Thyroid gland (tissue), 4 donors: Measurements from ENCODE around the gene VAMP5. TPM values are rescaled to one million over a fixed set of nuclear protein-coding genes. Genes with fewer than 3 reads are reported as not detected.

ENCODE experiments used
- DNase-seq, 2 donors: peaks; one replicate each; pipeline ENCODE4 v3.0.0-alpha.2; 2019
- H3K27ac ChIP-seq, 3 donors: fragments of 200-600 bp; sonication (generic); 1 replicate in 2 of 3; 2 replicates in 1 of 3; pipeline ENCODE4 v1.5.1; 2016 to 2019; ENCODE audit warnings: mild to moderate bottlenecking in 1 of 3, moderate library complexity in 1 of 3
- H3K27me3 ChIP-seq: fragments of 200-600 bp; sonication (generic); one replicate; pipeline ENCODE4 v1.5.1; 2019
- H3K36me3 ChIP-seq, 2 donors: fragments of 200-600 bp; sonication (generic); one replicate each; pipeline ENCODE4 v1.5.1; 2016 to 2019
- H3K4me1 ChIP-seq, 2 donors: fragments of 200-600 bp; sonication (generic); one replicate each; pipeline ENCODE4 v1.5.1; 2017 to 2019
- H3K4me3 ChIP-seq, 3 donors: fragments of 200-600 bp; sonication (generic); replicated peaks in 1 of 3; 1 replicate in 2 of 3; 2 replicates in 1 of 3; pipeline ENCODE4 v1.5.1; 2016; ENCODE audit warnings: mild to moderate bottlenecking in 1 of 3
- H3K9me3 ChIP-seq: fragments of 200-600 bp; sonication (generic); one replicate; pipeline ENCODE4 v1.5.1; 2017
- POLR2A ChIP-seq, 2 donors: fragments of 450-650 bp; IDR thresholded peaks; one replicate each; pipeline ENCODE4 v1.6.1; 2017; ENCODE audit warnings: antibody characterized with exemption in 2 of 2, mild to moderate bottlenecking in 2 of 2, moderate library complexity in 1 of 2
- WGBS, 2 donors: methylation state at CpG; one replicate each; pipeline ENCODE4 v1.1.5; 2017; 5-methylcytosine and 5-hydroxymethylcytosine counted together
- intact Hi-C: fragments of 100-400 bp; cut with DNase I; formaldehyde crosslinking; loops from one replicate; pipeline ENCODE4 v1.15.1; 2023
- total RNA-seq, 4 donors: library from RNA; depleted of rRNA; stranded (reverse); fragments of >200 nt; gene quantifications; one replicate each; pipeline ENCODE4 v1.2.3, GENCODE V29; 2016
- TF ChIP-seq, protein P1 (sequence below), 6 experiments: fragments of 200-600 bp in 3 of 6; fragments of 450-650 bp in 3 of 6; sonication (generic) in 3 of 6; IDR thresholded peaks; one replicate each; pipeline ENCODE4 v1.5.1; 2016 to 2019; ENCODE audit warnings: antibody characterized with exemption in 6 of 6, mild to moderate bottlenecking in 2 of 6, inconsistent platforms in 1 of 6, moderate library complexity in 1 of 6

VAMP5 gene
- total RNA-seq, 4 donors from 2014 or later: 13.6 to 41.3 (median 20.7) TPM

DNA sequence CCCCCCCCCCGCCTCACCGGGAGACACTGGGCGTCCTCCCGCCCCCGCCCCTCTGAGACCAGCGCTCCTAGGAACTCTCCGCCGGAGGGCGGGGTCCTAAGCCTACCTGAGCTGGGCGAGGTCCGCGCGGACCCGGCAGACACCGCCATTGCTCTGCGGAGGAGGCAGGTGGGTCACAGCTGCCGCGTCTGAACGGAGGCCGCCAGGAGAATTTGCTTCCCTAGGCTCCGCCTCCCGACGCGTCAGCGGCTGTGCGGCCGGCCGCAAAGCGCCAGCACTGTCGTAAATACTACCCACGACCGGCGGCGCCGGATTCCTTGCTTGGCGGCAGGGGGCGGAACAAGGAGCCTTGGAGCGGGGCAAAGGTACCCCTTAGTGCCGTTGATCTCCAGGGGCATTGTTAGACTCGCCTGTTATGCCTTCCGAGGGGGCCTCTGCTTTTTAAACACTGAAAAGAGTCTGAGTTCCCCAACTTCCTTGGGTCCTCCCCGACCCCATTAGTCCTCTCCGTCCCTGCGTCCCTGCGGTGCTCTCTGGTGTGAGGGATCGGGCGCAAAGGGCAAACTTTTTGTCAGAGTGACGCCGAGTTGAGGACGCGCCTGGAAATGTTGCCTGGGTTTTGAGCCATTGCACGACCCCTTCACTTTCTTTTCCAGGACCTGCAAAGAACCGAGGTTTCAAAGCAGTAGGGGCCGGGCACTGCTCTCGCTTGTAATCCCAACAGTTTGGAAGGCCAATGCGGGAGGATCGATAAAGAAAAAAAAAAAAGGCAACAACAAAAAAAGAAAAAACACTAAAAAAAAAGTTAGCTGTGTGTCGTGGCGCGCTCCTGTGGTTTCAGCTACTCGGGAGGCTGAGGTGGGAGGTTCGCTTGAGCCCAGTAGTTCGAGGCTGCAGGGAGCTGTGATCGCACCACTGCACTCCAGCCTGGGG lies 22.7 kb upstream of the VAMP5 start, which contains the start of gene GGCX:
Gene GGCX (minus strand): TSS at position 214 of the 933 bp plus-strand sequence. CDS start 65 bp downstream, at position 149.
- TF ChIP-seq, protein P1, sequence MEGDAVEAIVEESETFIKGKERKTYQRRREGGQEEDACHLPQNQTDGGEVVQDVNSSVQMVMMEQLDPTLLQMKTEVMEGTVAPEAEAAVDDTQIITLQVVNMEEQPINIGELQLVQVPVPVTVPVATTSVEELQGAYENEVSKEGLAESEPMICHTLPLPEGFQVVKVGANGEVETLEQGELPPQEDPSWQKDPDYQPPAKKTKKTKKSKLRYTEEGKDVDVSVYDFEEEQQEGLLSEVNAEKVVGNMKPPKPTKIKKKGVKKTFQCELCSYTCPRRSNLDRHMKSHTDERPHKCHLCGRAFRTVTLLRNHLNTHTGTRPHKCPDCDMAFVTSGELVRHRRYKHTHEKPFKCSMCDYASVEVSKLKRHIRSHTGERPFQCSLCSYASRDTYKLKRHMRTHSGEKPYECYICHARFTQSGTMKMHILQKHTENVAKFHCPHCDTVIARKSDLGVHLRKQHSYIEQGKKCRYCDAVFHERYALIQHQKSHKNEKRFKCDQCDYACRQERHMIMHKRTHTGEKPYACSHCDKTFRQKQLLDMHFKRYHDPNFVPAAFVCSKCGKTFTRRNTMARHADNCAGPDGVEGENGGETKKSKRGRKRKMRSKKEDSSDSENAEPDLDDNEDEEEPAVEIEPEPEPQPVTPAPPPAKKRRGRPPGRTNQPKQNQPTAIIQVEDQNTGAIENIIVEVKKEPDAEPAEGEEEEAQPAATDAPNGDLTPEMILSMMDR (IDR thresholded peaks at IDR 0.05): peak in 2 of 6 experiments; percentile 16 to 35
- TF ChIP-seq POLR2A (IDR thresholded peaks at IDR 0.05): peak in 1 of 2 donors; percentile 87
- Histone ChIP-seq H3K36me3 (no peaks in the 10 kb centered on the region), H3K9me3 (no peaks in the 10 kb centered on the region), H3K4me1 (peaks cover 5 to 17% of the 10 kb centered on the region in 2 donors), H3K27ac (peak within 1 kb of the TSS; percentile 62 to 94 (median 79)), H3K4me3 (peak within 1 kb of the TSS; percentile 75 to 87 (median 80)), H3K27me3 (no peaks in the 10 kb centered on the region)
- intact Hi-C loops: no loop called here
- peak; percentile 96 to 97 for DNase-seq
- 6 to 8% methylated on average over 32 to 37 of the region's 64 CpGs for WGBS, 2 donors

DNA sequence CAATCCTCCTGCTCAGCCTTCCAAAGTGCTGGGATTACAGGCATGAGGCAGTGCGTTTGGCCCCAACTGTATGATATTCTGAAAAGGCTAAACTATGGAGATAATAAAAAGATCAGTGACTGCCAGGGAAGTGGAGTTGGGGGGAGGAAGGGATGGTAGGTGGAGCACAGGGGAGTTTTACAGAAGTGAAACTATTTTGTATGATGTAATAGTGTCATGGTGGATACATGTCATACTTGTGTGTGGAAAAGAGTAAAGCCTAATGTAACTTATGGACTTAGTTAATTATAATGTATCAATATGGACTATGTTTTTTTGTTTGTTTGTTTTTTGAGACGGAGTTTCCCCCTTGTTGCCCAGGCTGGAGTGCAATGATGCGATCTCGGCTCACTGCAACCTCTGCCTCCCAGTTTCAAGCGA lies 20.1 kb upstream of the VAMP5 start:
- no peaks in the 10 kb centered on the region for H3K36me3 ChIP-seq
- WGBS, 2 donors: 90 to 91% methylated on average over 5 of the region's 5 CpGs
- TF ChIP-seq POLR2A (IDR thresholded peaks at IDR 0.05): no peak
- TF ChIP-seq, protein P1 (IDR thresholded peaks at IDR 0.05): no peak
- no peak overlapping the region for H3K4me3 ChIP-seq
- H3K27me3 ChIP-seq: no peaks in the 10 kb centered on the region
- no peaks in the 10 kb centered on the region for H3K9me3 ChIP-seq
- no peak for DNase-seq
- no peak overlapping the region for H3K27ac ChIP-seq
- intact Hi-C loops: no loop called here
- peaks cover 5 to 17% of the 10 kb centered on the region in 2 donors for H3K4me1 ChIP-seq

DNA sequence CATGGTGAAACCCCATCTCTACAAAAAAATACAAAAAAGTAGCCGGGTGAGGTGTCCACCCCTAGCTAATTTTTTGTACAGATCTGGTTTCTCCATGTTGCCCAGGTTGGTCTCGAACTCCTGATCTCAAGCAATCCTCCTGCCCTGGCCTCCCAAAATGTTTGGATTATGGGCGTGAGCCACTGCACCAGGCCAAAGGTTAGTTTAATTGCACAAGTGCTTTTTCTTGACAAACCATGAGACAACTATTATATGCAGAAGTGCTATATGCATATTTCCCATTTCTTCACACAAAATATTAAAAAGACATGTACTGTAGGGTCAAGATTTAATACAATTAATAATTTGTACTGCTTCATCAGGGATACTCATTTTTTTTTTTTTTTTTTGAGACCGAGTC lies 18.0 kb upstream of the VAMP5 start:
- Histone ChIP-seq H3K9me3 (no peaks in the 10 kb centered on the region), H3K4me1 (peaks cover 5 to 6% of the 10 kb centered on the region in 2 donors), H3K36me3 (no peaks in the 10 kb centered on the region), H3K27ac (no peak overlapping the region), H3K27me3 (no peaks in the 10 kb centered on the region), H3K4me3 (no peak overlapping the region)
- intact Hi-C loops: no loop called here
- 81 to 93% methylated on average over 4 of the region's 4 CpGs for WGBS, 2 donors
- no peak for TF ChIP-seq POLR2A (IDR thresholded peaks at IDR 0.05)
- TF ChIP-seq, protein P1 (IDR thresholded peaks at IDR 0.05): no peak
- DNase-seq: no peak

DNA sequence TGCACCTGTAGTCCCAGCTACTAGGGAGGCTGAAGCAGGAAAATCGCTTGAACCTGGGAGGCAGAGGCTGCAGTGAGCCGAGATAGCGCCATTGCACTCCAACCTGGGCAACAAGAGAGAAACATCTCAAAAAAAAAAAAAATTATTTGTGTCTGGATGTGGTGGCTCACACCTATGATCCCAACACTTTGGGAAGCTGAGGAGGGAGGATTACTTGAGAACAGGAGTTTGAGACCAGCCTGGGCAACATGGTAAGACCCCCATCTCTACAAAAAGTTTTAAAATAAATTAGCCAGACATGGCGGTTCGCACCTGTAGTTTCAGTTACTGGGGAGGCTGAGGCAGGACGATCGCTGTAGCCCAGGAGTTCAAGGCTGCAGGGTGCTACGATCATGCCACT lies 8.5 kb upstream of the VAMP5 start:
- Histone ChIP-seq H3K9me3 (no peaks in the 10 kb centered on the region), H3K4me1 (peaks cover 21 to 29% of the 10 kb centered on the region in 2 donors), H3K36me3 (no peaks in the 10 kb centered on the region), H3K27ac (peak overlapping the region in 1 of 3 donors; percentile 23), H3K4me3 (no peak overlapping the region), H3K27me3 (no peaks in the 10 kb centered on the region)
- TF ChIP-seq POLR2A (IDR thresholded peaks at IDR 0.05): no peak
- TF ChIP-seq, protein P1 (IDR thresholded peaks at IDR 0.05): no peak
- no peak for DNase-seq
- WGBS, 2 donors: 88 to 91% methylated on average over 8 of the region's 8 CpGs
- intact Hi-C loops: no loop called here

DNA sequence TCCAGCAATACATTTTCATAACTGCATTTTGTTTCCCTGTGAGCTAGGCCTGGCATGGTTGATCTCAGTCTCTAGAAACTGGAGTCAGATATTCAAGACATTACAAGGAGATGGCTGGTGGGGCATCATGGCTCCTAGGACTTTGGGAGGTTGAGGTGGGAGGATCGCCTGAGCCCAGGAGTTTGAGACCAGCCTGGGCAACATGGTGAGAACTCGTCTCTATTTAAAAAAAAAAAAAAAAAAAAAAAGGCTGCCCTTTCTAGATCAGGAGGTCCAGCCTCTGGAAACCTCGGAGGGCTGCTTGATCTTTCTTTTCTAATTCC lies 7.2 kb upstream of the VAMP5 start:
- Histone ChIP-seq H3K4me1 (peaks cover 21 to 29% of the 10 kb centered on the region in 2 donors), H3K9me3 (no peaks in the 10 kb centered on the region), H3K27me3 (no peaks in the 10 kb centered on the region), H3K36me3 (peaks cover 5% of the 10 kb centered on the region in 2 donors), H3K27ac (peak overlapping the region; percentile 73 to 88 (median 79)), H3K4me3 (no peak overlapping the region)
- WGBS, 2 donors: 37 to 43% methylated on average over 3 of the region's 3 CpGs
- DNase-seq: no peak
- intact Hi-C loops: no loop called here
- TF ChIP-seq, protein P1 (IDR thresholded peaks at IDR 0.05): no peak
- no peak for TF ChIP-seq POLR2A (IDR thresholded peaks at IDR 0.05)
